GM21737 (cell line): ENCODE results near the gene CCAR1.
"Not testable (repeated sequence)": the region's sequence is repeated elsewhere in the genome, so short reads cannot be mapped to it uniquely, and the experiment has no call there.

Experiments
- ATAC-seq: cut with Tn5 transposase; IDR thresholded peaks from one replicate; pipeline ENCODE4 v1.9.1; 2021; ENCODE audit warnings: mild to moderate bottlenecking, moderate library complexity; ENCODE audit not compliant: unreplicated experiment

CCAR1 gene

GRCh38 chr10:68826764-68827591, 105.9 kb downstream of the CCAR1 start, which contains the start of gene STOX1:
Gene STOX1, plus strand, starts transcription at chr10:68827531. Its CDS starts 93 bp downstream, at chr10:68827624.
- peak; percentile 57 for ATAC-seq

DNA sequence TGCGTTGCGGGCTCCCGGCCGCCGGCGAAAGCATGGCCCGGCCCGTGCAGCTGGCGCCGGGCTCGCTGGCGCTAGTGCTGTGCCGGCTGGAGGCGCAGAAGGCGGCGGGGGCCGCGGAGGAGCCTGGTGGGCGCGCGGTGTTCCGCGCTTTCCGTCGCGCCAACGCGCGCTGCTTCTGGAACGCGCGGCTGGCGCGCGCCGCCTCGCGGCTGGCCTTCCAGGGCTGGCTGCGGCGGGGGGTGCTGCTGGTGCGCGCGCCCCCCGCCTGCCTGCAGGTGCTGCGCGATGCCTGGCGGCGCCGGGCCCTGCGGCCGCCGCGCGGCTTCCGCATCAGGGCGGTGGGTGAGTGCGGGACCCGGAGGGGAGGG, 106.5 kb downstream of the CCAR1 start:
- ATAC-seq, result peak; percentile 43

DNA sequence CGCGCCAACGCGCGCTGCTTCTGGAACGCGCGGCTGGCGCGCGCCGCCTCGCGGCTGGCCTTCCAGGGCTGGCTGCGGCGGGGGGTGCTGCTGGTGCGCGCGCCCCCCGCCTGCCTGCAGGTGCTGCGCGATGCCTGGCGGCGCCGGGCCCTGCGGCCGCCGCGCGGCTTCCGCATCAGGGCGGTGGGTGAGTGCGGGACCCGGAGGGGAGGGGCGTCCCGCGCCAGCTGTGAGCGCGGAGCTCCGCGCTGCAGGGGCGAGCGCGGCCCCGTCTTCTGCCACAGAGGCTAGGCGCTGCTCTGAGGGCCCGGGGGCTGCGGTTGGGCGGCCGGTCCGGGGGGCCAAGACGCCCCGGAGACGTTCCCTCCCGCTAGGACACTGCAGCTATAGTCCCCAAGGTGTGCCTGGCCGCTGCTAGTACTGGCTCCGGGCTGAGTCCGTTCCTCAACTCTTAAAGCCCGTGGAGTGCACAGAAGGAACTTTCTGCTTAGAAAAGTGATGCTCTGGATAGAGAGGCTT, 107.1 kb downstream of the CCAR1 start:
- peak; percentile 47 for ATAC-seq

DNA sequence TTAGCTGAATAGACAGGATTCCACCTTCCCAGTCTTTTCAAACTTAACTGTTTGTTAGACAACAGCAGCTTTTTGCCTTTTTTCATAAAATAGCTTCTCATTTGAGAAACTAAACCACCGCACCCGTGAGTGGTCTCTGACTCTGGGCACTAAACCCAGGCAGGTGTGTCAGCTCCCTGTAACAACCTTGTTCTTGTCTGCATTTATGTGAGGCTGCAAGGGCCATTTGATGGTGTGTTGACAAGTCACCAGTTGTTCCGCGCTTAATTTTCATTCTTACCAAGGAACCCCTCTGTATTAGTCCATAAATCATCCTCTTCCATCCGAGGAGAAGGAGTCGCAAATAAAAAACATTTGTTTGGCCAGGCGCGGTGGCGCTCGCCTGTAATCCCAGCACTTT, 107.8 kb downstream of the CCAR1 start:
- no peak for ATAC-seq

- ATAC-seq, result no peak
These were observed 108.5 kb downstream of the CCAR1 start for GRCh38 chr10:68829521-68829920.

DNA sequence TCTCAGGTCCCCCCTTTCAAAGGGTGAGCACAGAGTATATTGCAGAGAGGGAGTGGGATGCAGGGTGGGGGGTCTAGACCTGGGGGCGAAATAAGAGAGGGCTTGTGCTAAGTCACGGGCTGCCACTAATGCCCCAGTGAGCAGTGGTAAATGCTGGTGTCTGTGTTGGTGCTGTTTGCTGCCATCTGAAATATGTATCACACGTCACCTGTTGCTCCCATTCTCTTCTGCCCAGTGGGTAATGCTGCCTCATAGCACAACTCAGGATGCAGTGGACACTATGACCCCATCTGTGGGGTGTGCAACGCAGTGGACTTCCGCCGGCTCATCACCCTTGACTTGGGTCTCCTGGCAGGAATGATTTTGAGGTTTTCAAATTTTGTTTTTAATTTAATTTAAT, 108.9 kb downstream of the CCAR1 start:
- no peak for ATAC-seq

GRCh38 chr10:68831961-68832455, 111.0 kb downstream of the CCAR1 start:
- ATAC-seq, result no peak

- ATAC-seq, result no peak
These were observed 111.6 kb downstream of the CCAR1 start for GRCh38 chr10:68832601-68833000.

DNA sequence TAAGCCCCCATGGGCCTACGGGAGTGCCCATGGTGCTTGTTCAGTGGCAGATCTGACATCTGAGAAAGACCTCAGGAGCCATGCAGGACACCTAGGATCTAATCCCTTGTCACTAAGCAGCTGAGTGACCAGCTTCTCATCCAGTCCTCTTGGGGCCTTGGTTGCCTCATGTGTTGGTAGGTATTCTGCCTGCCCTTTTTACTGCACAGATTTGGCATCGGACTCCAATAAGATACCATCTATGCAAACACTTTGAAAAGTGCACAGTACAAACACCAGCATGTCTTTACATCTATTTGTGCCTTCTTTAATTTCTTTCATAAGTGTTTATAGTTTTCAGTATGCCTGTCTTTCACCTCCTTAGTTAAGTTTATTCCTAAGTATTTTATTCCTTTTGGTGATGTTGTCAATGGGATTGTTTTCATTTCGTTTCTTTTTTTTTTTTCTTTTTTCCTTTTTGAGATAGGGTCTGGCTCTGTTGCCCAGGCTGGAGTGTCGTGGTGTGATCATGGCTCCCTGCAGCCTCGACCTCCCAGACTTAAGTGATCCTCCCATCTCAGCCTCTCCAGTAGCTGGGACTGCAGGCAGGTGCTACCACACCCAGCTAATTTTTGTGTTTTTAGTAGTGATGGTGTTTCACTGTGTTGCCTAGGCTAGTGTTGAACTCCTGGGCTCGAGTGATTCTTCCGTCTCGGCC, 116.7 kb downstream of the CCAR1 start:
- no peak for ATAC-seq

GRCh38 chr10:68840650-68841049, 119.6 kb downstream of the CCAR1 start:
- ATAC-seq, result not testable (repeated sequence)
